HG02852 (cell line): ENCODE data around the gene GTPBP6.
"Not testable (repeated sequence)": the region's sequence is repeated elsewhere in the genome, so short reads cannot be mapped to it uniquely, and the experiment has no call there.

Source experiments
- ATAC-seq: cut with Tn5 transposase; IDR thresholded peaks from one replicate; pipeline ENCODE4 v1.9.1; 2021; ENCODE audit warnings: mild to moderate bottlenecking, moderate library complexity; ENCODE audit not compliant: unreplicated experiment

The GTPBP6 gene

GRCh38 chrX:318068-318738 lies 393 bp downstream of the GTPBP6 start:
- ATAC-seq = peak; percentile 58

- no peak for ATAC-seq
Observed at GRCh38 chrX:317424-318067, 1.1 kb downstream of the GTPBP6 start.

GRCh38 chrX:316351-317325 lies 2.0 kb downstream of the GTPBP6 start:
- no peak for ATAC-seq

GRCh38 chrX:314781-315595 lies 3.6 kb downstream of the GTPBP6 start:
- ATAC-seq = no peak

- no peak for ATAC-seq
Observed at GRCh38 chrX:314049-314448, 4.5 kb downstream of the GTPBP6 start.

GRCh38 chrX:313546-313945 lies 5.0 kb downstream of the GTPBP6 start:
- ATAC-seq = no peak

- no peak for ATAC-seq
Observed at GRCh38 chrX:312621-313331, 5.8 kb downstream of the GTPBP6 start.

GRCh38 chrX:311156-312129 lies 7.2 kb downstream of the GTPBP6 start:
- ATAC-seq = no peak

GRCh38 chrX:310621-311155 lies 7.9 kb downstream of the GTPBP6 start:
- ATAC-seq = no peak

GRCh38 chrX:308821-309520 lies 9.6 kb downstream of the GTPBP6 start:
- ATAC-seq = no peak

GRCh38 chrX:307261-308111 lies 11.1 kb downstream of the GTPBP6 start:
- ATAC-seq = no peak

- not testable (repeated sequence) for ATAC-seq
Observed at GRCh38 chrX:306614-307251, 11.9 kb downstream of the GTPBP6 start.

GRCh38 chrX:305781-306613 lies 12.6 kb downstream of the GTPBP6 start:
- ATAC-seq = not testable (repeated sequence)

GRCh38 chrX:302975-303374 lies 15.6 kb downstream of the GTPBP6 start:
- ATAC-seq = no peak

- ATAC-seq = no peak
Observed at GRCh38 chrX:300334-300733, 18.3 kb downstream of the GTPBP6 start.

GRCh38 chrX:298993-299392 lies 19.6 kb downstream of the GTPBP6 start:
- ATAC-seq = no peak
